HepG2 (cell line): ENCODE measurements around the gene CTAG1A. TPM values are rescaled to one million over a fixed set of nuclear protein-coding genes. Genes with fewer than 3 reads are reported as not detected.

ENCODE experiments used
- ARNT2 ChIP-seq: sonication (generic); formaldehyde crosslinking; IDR thresholded peaks from 2 replicates; pipeline ENCODE4 v1.8.0; 2022; ENCODE audit warnings: mild to moderate bottlenecking, low read depth, missing genetic modification reagents, moderate library complexity
- HHEX ChIP-seq: IDR thresholded peaks from 2 replicates; pipeline ENCODE4 v1.6.1; 2016; ENCODE audit warnings: control low read depth
- ISX ChIP-seq: sonication (generic); formaldehyde crosslinking; conservative IDR thresholded peaks from 2 replicates; pipeline ENCODE4 v1.5.0; 2020; ENCODE audit warnings: missing genetic modification reagents
- KLF16 ChIP-seq, 2 experiments: sonication (generic) in 1 of 2; formaldehyde crosslinking in 1 of 2; IDR thresholded peaks; 2 replicates each; pipeline versions ENCODE4 v1.6.1 to v1.8.0; 2016 to 2023; ENCODE audit warnings: missing genetic modification reagents in 2 of 2, missing compliant biosample characterization in 1 of 2
- KMT2B ChIP-seq: IDR thresholded peaks from 2 replicates; pipeline ENCODE4 v1.6.1; 2016; ENCODE audit warnings: missing genetic modification reagents, missing compliant biosample characterization
- PRPF4 ChIP-seq: fragments of 200-400 bp; formaldehyde crosslinking; IDR thresholded peaks from 2 replicates; pipeline ENCODE4 v1.6.1; 2016; ENCODE audit warnings: low read length, low read depth; ENCODE audit not compliant: poor library complexity, severe bottlenecking
- SATB2 ChIP-seq: sonication (generic); formaldehyde crosslinking; IDR thresholded peaks from 2 replicates; pipeline ENCODE4 v1.5.0; 2020; ENCODE audit warnings: missing genetic modification reagents
- SRY ChIP-seq: sonication (generic); formaldehyde crosslinking; IDR thresholded peaks from 2 replicates; pipeline ENCODE4 v1.8.0; 2022; ENCODE audit warnings: mild to moderate bottlenecking, missing genetic modification reagents
- USF2 ChIP-seq, 2 experiments: sonication (generic) in 1 of 2; formaldehyde crosslinking in 1 of 2; IDR thresholded peaks; 2 replicates each; pipeline versions ENCODE4 v1.5.1 to v1.6.1; 2011 to 2020; ENCODE audit warnings: borderline replicate concordance in 1 of 2, low read depth in 1 of 2, low read length in 1 of 2, mild to moderate bottlenecking in 1 of 2, missing genetic modification reagents in 1 of 2, moderate library complexity in 1 of 2
- ZNF124 ChIP-seq: sonication (generic); formaldehyde crosslinking; IDR thresholded peaks from 2 replicates; pipeline ENCODE4 v1.4.0; 2020; ENCODE audit warnings: missing genetic modification reagents
- ZNF20 ChIP-seq: sonication (generic); formaldehyde crosslinking; IDR thresholded peaks from 2 replicates; pipeline ENCODE4 v1.4.0; 2020; ENCODE audit warnings: mild to moderate bottlenecking, moderate library complexity, missing genetic modification reagents
- ZNF224 ChIP-seq: sonication (generic); formaldehyde crosslinking; IDR thresholded peaks from 2 replicates; pipeline ENCODE4 v1.5.0; 2020; ENCODE audit warnings: mild to moderate bottlenecking, missing genetic modification reagents
- ZNF33A ChIP-seq: sonication (generic); formaldehyde crosslinking; IDR thresholded peaks from 2 replicates; pipeline ENCODE4 v1.5.1; 2020; ENCODE audit warnings: missing genetic modification reagents, mild to moderate bottlenecking, moderate library complexity, borderline replicate concordance
- ZNF512 ChIP-seq: sonication (generic); formaldehyde crosslinking; IDR thresholded peaks from 2 replicates; pipeline ENCODE4 v1.4.0; 2020; ENCODE audit warnings: mild to moderate bottlenecking, missing genetic modification reagents
- polyA plus RNA-seq, 8 experiments: library from polyadenylated mRNA; depleted of rRNA in 3 of 8; stranded (reverse) in 7 of 8; unstranded in 1 of 8; fragments of >200 nt; fragmentation: Illumina TruSeq in 4 of 8; extraction: Trizol in 4 of 8; gene quantifications; 2 replicates each; pipeline versions ENCODE4 v1.2.1 to v1.2.3, GENCODE V29; 2011 to 2016; ENCODE audit warnings: low read depth in 4 of 8, missing spikeins in 1 of 8, mixed read lengths in 1 of 8; ENCODE audit not compliant: insufficient read depth in 1 of 8
- total RNA-seq, 5 experiments: library from RNA; depleted of rRNA; stranded (reverse); fragments of >200 nt; fragmentation: Illumina TruSeq; extraction: Trizol; gene quantifications; 2 replicates each; pipeline ENCODE4 v1.2.3, GENCODE V29; 2016; ENCODE audit warnings: low read depth in 1 of 5
- TF ChIP-seq, protein P1 (sequence below): sonication (generic); formaldehyde crosslinking; IDR thresholded peaks from 2 replicates; pipeline ENCODE4 v1.5.0; 2020; ENCODE audit warnings: mild to moderate bottlenecking, missing genetic modification reagents
- TF ChIP-seq, protein P2 (sequence below): sonication (generic); formaldehyde crosslinking; IDR thresholded peaks from 2 replicates; pipeline ENCODE4 v1.5.0; 2020; ENCODE audit warnings: missing genetic modification reagents
- TF ChIP-seq, protein P3 (sequence below): sonication (generic); formaldehyde crosslinking; IDR thresholded peaks from 2 replicates; pipeline ENCODE4 v1.4.0; 2020; ENCODE audit warnings: mild to moderate bottlenecking, missing genetic modification reagents, borderline replicate concordance
- TF ChIP-seq, protein P4 (sequence below): sonication (generic); formaldehyde crosslinking; conservative IDR thresholded peaks from 2 replicates; pipeline ENCODE4 v1.4.0; 2020; ENCODE audit warnings: missing genetic modification reagents

CTAG1A gene
- total and polyA plus RNA-seq, 2 of the 13 experiments (the other 11 are each of a cell fraction or from before 2014, with no cell fraction given), result not detected

- no peak for TF ChIP-seq USF2 (IDR thresholded peaks at IDR 0.05; ENCODE audit: low read depth, low read length)
- no peak for TF ChIP-seq USF2 (CRISPR knock-in tag; IDR thresholded peaks at IDR 0.05; ENCODE audit: borderline replicate concordance)
- TF ChIP-seq, protein P1, sequence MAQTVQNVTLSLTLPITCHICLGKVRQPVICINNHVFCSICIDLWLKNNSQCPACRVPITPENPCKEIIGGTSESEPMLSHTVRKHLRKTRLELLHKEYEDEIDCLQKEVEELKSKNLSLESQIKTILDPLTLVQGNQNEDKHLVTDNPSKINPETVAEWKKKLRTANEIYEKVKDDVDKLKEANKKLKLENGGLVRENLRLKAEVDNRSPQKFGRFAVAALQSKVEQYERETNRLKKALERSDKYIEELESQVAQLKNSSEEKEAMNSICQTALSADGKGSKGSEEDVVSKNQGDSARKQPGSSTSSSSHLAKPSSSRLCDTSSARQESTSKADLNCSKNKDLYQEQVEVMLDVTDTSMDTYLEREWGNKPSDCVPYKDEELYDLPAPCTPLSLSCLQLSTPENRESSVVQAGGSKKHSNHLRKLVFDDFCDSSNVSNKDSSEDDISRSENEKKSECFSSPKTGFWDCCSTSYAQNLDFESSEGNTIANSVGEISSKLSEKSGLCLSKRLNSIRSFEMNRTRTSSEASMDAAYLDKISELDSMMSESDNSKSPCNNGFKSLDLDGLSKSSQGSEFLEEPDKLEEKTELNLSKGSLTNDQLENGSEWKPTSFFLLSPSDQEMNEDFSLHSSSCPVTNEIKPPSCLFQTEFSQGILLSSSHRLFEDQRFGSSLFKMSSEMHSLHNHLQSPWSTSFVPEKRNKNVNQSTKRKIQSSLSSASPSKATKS (CRISPR knock-in tag), result no peak
- TF ChIP-seq ARNT2 (CRISPR knock-in tag), result no peak
- TF ChIP-seq, protein P2, sequence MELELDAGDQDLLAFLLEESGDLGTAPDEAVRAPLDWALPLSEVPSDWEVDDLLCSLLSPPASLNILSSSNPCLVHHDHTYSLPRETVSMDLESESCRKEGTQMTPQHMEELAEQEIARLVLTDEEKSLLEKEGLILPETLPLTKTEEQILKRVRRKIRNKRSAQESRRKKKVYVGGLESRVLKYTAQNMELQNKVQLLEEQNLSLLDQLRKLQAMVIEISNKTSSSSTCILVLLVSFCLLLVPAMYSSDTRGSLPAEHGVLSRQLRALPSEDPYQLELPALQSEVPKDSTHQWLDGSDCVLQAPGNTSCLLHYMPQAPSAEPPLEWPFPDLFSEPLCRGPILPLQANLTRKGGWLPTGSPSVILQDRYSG, result no peak
- no peak for TF ChIP-seq ISX (CRISPR knock-in tag)
- TF ChIP-seq PRPF4, result no peak
- no peak for TF ChIP-seq SRY
- no peak for TF ChIP-seq HHEX (CRISPR knock-in tag)
- TF ChIP-seq ZNF224 (CRISPR knock-in tag), result no peak
- no peak for TF ChIP-seq ZNF20
- TF ChIP-seq ZNF124 (CRISPR knock-in tag), result no peak
- TF ChIP-seq SATB2 (CRISPR knock-in tag), result no peak
- TF ChIP-seq KMT2B (CRISPR knock-in tag), result no peak
- TF ChIP-seq, protein P3, sequence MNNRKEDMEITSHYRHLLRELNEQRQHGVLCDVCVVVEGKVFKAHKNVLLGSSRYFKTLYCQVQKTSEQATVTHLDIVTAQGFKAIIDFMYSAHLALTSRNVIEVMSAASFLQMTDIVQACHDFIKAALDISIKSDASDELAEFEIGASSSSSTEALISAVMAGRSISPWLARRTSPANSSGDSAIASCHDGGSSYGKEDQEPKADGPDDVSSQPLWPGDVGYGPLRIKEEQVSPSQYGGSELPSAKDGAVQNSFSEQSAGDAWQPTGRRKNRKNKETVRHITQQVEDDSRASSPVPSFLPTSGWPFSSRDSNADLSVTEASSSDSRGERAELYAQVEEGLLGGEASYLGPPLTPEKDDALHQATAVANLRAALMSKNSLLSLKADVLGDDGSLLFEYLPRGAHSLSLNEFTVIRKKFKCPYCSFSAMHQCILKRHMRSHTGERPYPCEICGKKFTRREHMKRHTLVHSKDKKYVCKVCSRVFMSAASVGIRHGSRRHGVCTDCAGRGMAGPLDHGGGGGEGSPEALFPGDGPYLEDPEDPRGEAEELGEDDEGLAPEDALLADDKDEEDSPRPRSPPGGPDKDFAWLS (CRISPR knock-in tag), result no peak
- no peak for TF ChIP-seq ZNF512 (CRISPR knock-in tag)
- TF ChIP-seq, protein P4, sequence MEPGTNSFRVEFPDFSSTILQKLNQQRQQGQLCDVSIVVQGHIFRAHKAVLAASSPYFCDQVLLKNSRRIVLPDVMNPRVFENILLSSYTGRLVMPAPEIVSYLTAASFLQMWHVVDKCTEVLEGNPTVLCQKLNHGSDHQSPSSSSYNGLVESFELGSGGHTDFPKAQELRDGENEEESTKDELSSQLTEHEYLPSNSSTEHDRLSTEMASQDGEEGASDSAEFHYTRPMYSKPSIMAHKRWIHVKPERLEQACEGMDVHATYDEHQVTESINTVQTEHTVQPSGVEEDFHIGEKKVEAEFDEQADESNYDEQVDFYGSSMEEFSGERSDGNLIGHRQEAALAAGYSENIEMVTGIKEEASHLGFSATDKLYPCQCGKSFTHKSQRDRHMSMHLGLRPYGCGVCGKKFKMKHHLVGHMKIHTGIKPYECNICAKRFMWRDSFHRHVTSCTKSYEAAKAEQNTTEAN, result no peak
- TF ChIP-seq KLF16 (CRISPR knock-in tag; IDR thresholded peaks at IDR 0.05), result peak in 1 of 2 experiments; percentile 34; a peak in 1 of 4 replicates
- TF ChIP-seq ZNF33A (CRISPR knock-in tag), result no peak
Measured at GRCh38 chrX:154541896-154542722, 42.8 kb upstream of the CTAG1A start (continued).
